Keratinocyte (primary cell): Measurements from ENCODE around the gene OVCH1. TPM values are rescaled to one million over a fixed set of nuclear protein-coding genes. Genes with fewer than 3 reads are reported as not detected.

Experiments
- DNase-seq: peaks from one replicate; pipeline ENCODE4 v3.0.0-alpha.2; 2011; ENCODE audit warnings: low read depth, missing footprints, low spot score
- FAIRE-seq: peaks from 2 replicates; lab custom pipeline; 2011; peaks lifted over from hg19 to GRCh38; lab: Jason Lieb, UNC
- H2AFZ ChIP-seq: 2 replicates; pipeline ENCODE4 v1.6.0; 2012; ENCODE audit warnings: low read length, control low read depth, inconsistent platforms; ENCODE audit not compliant: control insufficient read depth
- H3K27ac ChIP-seq: 2 replicates; pipeline ENCODE4 v1.5.1; 2011; ENCODE audit warnings: low read length; ENCODE audit not compliant: control insufficient read depth, insufficient read depth
- H3K27me3 ChIP-seq: 3 replicates; pipeline ENCODE4 v1.6.0; 2011; ENCODE audit warnings: low read length; ENCODE audit not compliant: control insufficient read depth, insufficient read depth; ENCODE audit errors: extremely low read depth
- H3K36me3 ChIP-seq, 2 experiments: 2 replicates in 1 of 2; 3 replicates in 1 of 2; pipeline ENCODE4 v1.5.1; 2011; ENCODE audit warnings: low read length in 2 of 2, mild to moderate bottlenecking in 1 of 2; ENCODE audit not compliant: control insufficient read depth in 2 of 2, insufficient read depth in 2 of 2; ENCODE audit errors: extremely low read depth in 1 of 2
- H3K4me1 ChIP-seq: 3 replicates; pipeline ENCODE4 v1.5.1; 2011; ENCODE audit warnings: low read length; ENCODE audit not compliant: control insufficient read depth, insufficient read depth; ENCODE audit errors: extremely low read depth
- H3K4me2 ChIP-seq: 3 replicates; pipeline ENCODE4 v1.6.0; 2011; ENCODE audit warnings: low read depth, low read length; ENCODE audit not compliant: control insufficient read depth, insufficient read depth; ENCODE audit errors: extremely low read depth
- H3K4me3 ChIP-seq, 3 experiments: fragments of 200-600 bp in 1 of 3; sonication (generic) in 1 of 3; 2 replicates in 2 of 3; 3 replicates in 1 of 3; pipeline ENCODE4 v1.5.1; 2011 to 2016; ENCODE audit warnings: low read length in 3 of 3, mild to moderate bottlenecking in 3 of 3, control low read depth in 2 of 3, inconsistent platforms in 1 of 3, low read depth in 1 of 3, mixed read lengths in 1 of 3, mixed run types in 1 of 3, moderate library complexity in 1 of 3; ENCODE audit not compliant: control insufficient read depth in 2 of 3, insufficient read depth in 2 of 3; ENCODE audit errors: extremely low read depth in 1 of 3
- H3K79me2 ChIP-seq: 2 replicates; pipeline ENCODE4 v1.6.0; 2012; ENCODE audit warnings: low read length; ENCODE audit not compliant: control insufficient read depth, insufficient read depth
- H3K9ac ChIP-seq: 3 replicates; pipeline ENCODE4 v1.6.0; 2011; ENCODE audit warnings: low read length; ENCODE audit not compliant: control insufficient read depth, insufficient read depth; ENCODE audit errors: extremely low read depth
- H3K9me1 ChIP-seq: 3 replicates; pipeline ENCODE4 v1.6.0; 2011; ENCODE audit warnings: low read length; ENCODE audit not compliant: control insufficient read depth, insufficient read depth; ENCODE audit errors: extremely low read depth
- H3K9me3 ChIP-seq: 2 replicates; pipeline ENCODE4 v1.5.1; 2012; ENCODE audit warnings: low read depth, low read length; ENCODE audit not compliant: control insufficient read depth
- H4K20me1 ChIP-seq: 3 replicates; pipeline ENCODE4 v1.6.0; 2011; ENCODE audit warnings: low read length; ENCODE audit not compliant: control insufficient read depth, insufficient read depth; ENCODE audit errors: extremely low read depth
- CTCF ChIP-seq, 3 experiments: IDR thresholded peaks in 1 of 3; conservative IDR thresholded peaks in 1 of 3; optimal IDR thresholded peaks in 1 of 3; 2 replicates in 2 of 3; 3 replicates in 1 of 3; pipeline versions ENCODE3 to v1.5.1; 2011; ENCODE audit warnings: low read length in 3 of 3, mild to moderate bottlenecking in 3 of 3, moderate library complexity in 2 of 3, control low read depth in 1 of 3, inconsistent platforms in 1 of 3; ENCODE audit not compliant: insufficient read depth in 2 of 3; ENCODE audit errors: extremely low read depth in 1 of 3
- EZH2 ChIP-seq: IDR thresholded peaks from one replicate; pipeline ENCODE4 v1.6.1; 2012; ENCODE audit warnings: inconsistent platforms, mild to moderate bottlenecking, low read length, moderate library complexity
- dilution Hi-C: fragments of 300-500 bp; cut with MboI; formaldehyde crosslinking; loops from one replicate; pipeline ENCODE4 v1.7.0; 2020; ENCODE audit warnings: low sequenced_read_pairs; ENCODE audit not compliant: extremely low pct_ligation_motif_present
- polyA plus RNA-seq, 5 experiments: library from polyadenylated mRNA; depleted of rRNA in 3 of 5; stranded (reverse) in 3 of 5; stranded (forward) in 1 of 5; unstranded in 1 of 5; fragments of >200 nt; gene quantifications; 1 replicate in 1 of 5; 2 replicates in 3 of 5; 3 replicates in 1 of 5; pipeline versions ENCODE4 v1.2.1 to v1.2.3, GENCODE V29; 2011 to 2012; ENCODE audit warnings: missing spikeins in 2 of 5, low read depth in 1 of 5, low replicate concordance in 1 of 5

Gene OVCH1
- polyA plus RNA-seq, 1 donor (not counting 4 experiments of a cell fraction or from before 2014, with no cell fraction given), result 0.04 TPM

DNA sequence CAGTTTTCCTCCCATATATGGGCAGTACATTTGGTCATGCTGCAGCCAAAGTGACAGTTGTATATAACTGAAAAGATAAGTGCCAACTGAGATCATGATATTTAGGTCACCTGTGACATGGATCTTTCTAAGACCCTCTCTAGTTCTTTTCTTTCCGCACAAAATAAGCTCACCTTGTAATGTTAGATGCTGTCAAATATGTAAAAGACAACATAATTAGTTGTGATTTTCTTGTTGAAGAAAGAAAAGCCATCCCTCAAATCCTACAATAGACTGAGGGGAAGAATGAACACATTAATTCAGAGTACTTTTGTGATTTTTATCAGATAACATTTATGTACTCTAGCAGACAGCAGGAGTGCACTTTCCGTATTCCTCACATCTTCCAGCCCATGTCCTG lies 37.4 kb downstream of the OVCH1 start:
- dilution Hi-C loops, result no loop called here
- H3K4me2 ChIP-seq, result no peak overlapping the region
- FAIRE-seq, result no peak
- no peaks in the 10 kb centered on the region for H3K4me1 ChIP-seq
- no peaks in the 10 kb centered on the region for H3K79me2 ChIP-seq
- no peaks in the 10 kb centered on the region for H4K20me1 ChIP-seq
- no peaks in the 10 kb centered on the region for H3K9me1 ChIP-seq
- no peak for TF ChIP-seq CTCF (optimal IDR thresholded peaks at IDR 0.05 in 1 of 3, IDR thresholded peaks at IDR 0.05 in 1 of 3, conservative IDR thresholded peaks at IDR 0.05 in 1 of 3; ENCODE audit: extremely low read depth in 1 of 3, insufficient read depth in 2 of 3, low read length in 3 of 3)
- TF ChIP-seq EZH2, result no peak
- no peak overlapping the region for H3K4me3 ChIP-seq
- no peaks in the 10 kb centered on the region for H3K36me3 ChIP-seq
- no peak for DNase-seq
- no peak overlapping the region for H3K9ac ChIP-seq
- no peaks in the 10 kb centered on the region for H3K27me3 ChIP-seq
- no peak overlapping the region for H2AFZ ChIP-seq
- H3K27ac ChIP-seq, result no peak overlapping the region
- no peaks in the 10 kb centered on the region for H3K9me3 ChIP-seq

- DNase-seq (no peak), FAIRE-seq (no peak)
- no peak for TF ChIP-seq CTCF (optimal IDR thresholded peaks at IDR 0.05 in 1 of 3, IDR thresholded peaks at IDR 0.05 in 1 of 3, conservative IDR thresholded peaks at IDR 0.05 in 1 of 3; ENCODE audit: extremely low read depth in 1 of 3, insufficient read depth in 2 of 3, low read length in 3 of 3)
- TF ChIP-seq EZH2, result no peak
- H3K9me1 ChIP-seq, result no peaks in the 10 kb centered on the region
- no peaks in the 10 kb centered on the region for H3K4me1 ChIP-seq
- no peak overlapping the region for H3K27ac ChIP-seq
- no peaks in the 10 kb centered on the region for H4K20me1 ChIP-seq
- H3K36me3 ChIP-seq, result no peaks in the 10 kb centered on the region
- dilution Hi-C loops, result no loop called here
- H3K4me3 ChIP-seq, result no peak overlapping the region
- no peak overlapping the region for H3K9ac ChIP-seq
- H3K4me2 ChIP-seq, result no peak overlapping the region
- H3K9me3 ChIP-seq, result no peaks in the 10 kb centered on the region
- no peaks in the 10 kb centered on the region for H3K27me3 ChIP-seq
- H3K79me2 ChIP-seq, result no peaks in the 10 kb centered on the region
- no peak overlapping the region for H2AFZ ChIP-seq
These were observed 42.4 kb downstream of the OVCH1 start for GRCh38 chr12:29455087-29455486.
